ENCODE results near the gene ARL6IP6. TPM values are rescaled to one million over a fixed set of nuclear protein-coding genes. Genes with fewer than 3 reads are reported as not detected.
"Not testable (repeated sequence)": the region's sequence is repeated elsewhere in the genome, so short reads cannot be mapped to it uniquely, and the experiment has no call there.

ARL6IP6 gene
- total RNA-seq, 1 donor from 2014 or later = 18.2 TPM

- Histone ChIP-seq H3K4me3 (ENCODE audit: low read depth, low read length) (no peak overlapping the region), H3K36me3 (ENCODE audit: control insufficient read depth, insufficient read depth, low read length) (no peaks in the 10 kb centered on the region), H3K27me3 (ENCODE audit: control insufficient read depth, insufficient read depth, low read length) (no peaks in the 10 kb centered on the region)
- DNase-seq (ENCODE audit: low read depth) = peak; percentile 17
- FAIRE-seq = no peak
- TF ChIP-seq CTCF (IDR thresholded peaks at IDR 0.05; ENCODE audit: insufficient read depth, low read length, severe bottlenecking) = no peak
These were observed 11.4 kb downstream of the ARL6IP6 start for GRCh38 chr2:152729844-152730243.

- FAIRE-seq = no peak
- H3K4me3 ChIP-seq (ENCODE audit: low read depth, low read length) = no peak overlapping the region
- no peaks in the 10 kb centered on the region for H3K27me3 ChIP-seq (ENCODE audit: control insufficient read depth, insufficient read depth, low read length)
- peak; percentile 55 for DNase-seq (ENCODE audit: low read depth)
- H3K36me3 ChIP-seq (ENCODE audit: control insufficient read depth, insufficient read depth, low read length) = peaks cover 1% of the 10 kb centered on the region
- TF ChIP-seq CTCF (IDR thresholded peaks at IDR 0.05; ENCODE audit: insufficient read depth, low read length, severe bottlenecking) = no peak
These were observed 12.3 kb downstream of the ARL6IP6 start for GRCh38 chr2:152730591-152731333.

- not testable (repeated sequence) for FAIRE-seq; H3K36me3 ChIP-seq (ENCODE audit: control insufficient read depth, insufficient read depth, low read length); DNase-seq (ENCODE audit: low read depth); H3K27me3 ChIP-seq (ENCODE audit: control insufficient read depth, insufficient read depth, low read length); H3K4me3 ChIP-seq (ENCODE audit: low read depth, low read length)
These were observed 19.1 kb downstream of the ARL6IP6 start for GRCh38 chr2:152737509-152737908.

- Histone ChIP-seq H3K4me3 (ENCODE audit: low read depth, low read length) (no peak overlapping the region), H3K27me3 (ENCODE audit: control insufficient read depth, insufficient read depth, low read length) (no peaks in the 10 kb centered on the region), H3K36me3 (ENCODE audit: control insufficient read depth, insufficient read depth, low read length) (peaks cover 8% of the 10 kb centered on the region)
- TF ChIP-seq CTCF (IDR thresholded peaks at IDR 0.05; ENCODE audit: insufficient read depth, low read length, severe bottlenecking) = no peak
- FAIRE-seq (no peak), DNase-seq (ENCODE audit: low read depth) (no peak)
These were observed 20.0 kb downstream of the ARL6IP6 start for GRCh38 chr2:152738438-152738837.

- not testable (repeated sequence) for H3K27me3 ChIP-seq (ENCODE audit: control insufficient read depth, insufficient read depth, low read length); H3K4me3 ChIP-seq (ENCODE audit: low read depth, low read length); DNase-seq (ENCODE audit: low read depth); H3K36me3 ChIP-seq (ENCODE audit: control insufficient read depth, insufficient read depth, low read length)
- peak; percentile 36 for FAIRE-seq
These were observed 21.3 kb downstream of the ARL6IP6 start for GRCh38 chr2:152739705-152740104.

GRCh38 chr2:152740743-152741328 is 22.4 kb downstream of the ARL6IP6 start:
- no peaks in the 10 kb centered on the region for H3K27me3 ChIP-seq (ENCODE audit: control insufficient read depth, insufficient read depth, low read length)
- FAIRE-seq (no peak), DNase-seq (ENCODE audit: low read depth) (peak; percentile 73)
- H3K36me3 ChIP-seq (ENCODE audit: control insufficient read depth, insufficient read depth, low read length) = peaks cover 7% of the 10 kb centered on the region
- TF ChIP-seq CTCF (IDR thresholded peaks at IDR 0.05; ENCODE audit: insufficient read depth, low read length, severe bottlenecking) = peak; percentile 43
- no peak overlapping the region for H3K4me3 ChIP-seq (ENCODE audit: low read depth, low read length)
